ENCODE results near the gene SLC26A11.
"Not testable (repeated sequence)": the region's sequence is repeated elsewhere in the genome, so short reads cannot be mapped to it uniquely, and the experiment has no call there.

The SLC26A11 gene

DNA sequence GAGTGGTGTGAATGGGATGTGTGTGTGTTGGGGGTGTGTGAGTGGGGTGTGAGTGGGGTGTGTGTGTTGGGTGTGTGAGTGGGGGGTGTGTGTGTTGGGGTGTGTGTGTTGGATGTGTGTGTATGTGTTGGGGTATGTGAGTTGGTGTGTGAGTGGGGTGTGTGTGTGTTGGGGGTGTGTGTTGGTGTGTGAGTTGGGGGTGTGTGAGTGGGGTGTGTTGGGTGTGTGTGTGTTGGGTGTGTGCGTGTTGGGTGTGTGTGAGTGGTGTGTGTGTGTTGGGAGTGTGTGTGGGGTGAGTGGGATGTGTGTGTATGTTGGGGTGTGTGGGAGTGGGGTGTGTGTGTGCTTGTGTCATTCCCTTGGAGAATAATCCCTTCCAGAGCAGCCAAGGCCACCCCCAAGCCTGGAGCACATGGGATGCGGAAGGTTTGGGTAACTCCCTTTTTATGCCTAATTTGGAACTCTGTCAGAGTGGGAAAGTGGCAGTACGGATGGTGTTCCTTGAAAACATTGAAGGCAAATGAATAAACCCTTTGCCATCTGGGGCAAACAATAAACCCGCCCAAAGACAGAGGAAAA is 54.7 kb downstream of the SLC26A11 start:
- 100% methylated on average over 1 of the region's 4 CpGs for WGBS (ENCODE audit: extremely low coverage, insufficient coverage, insufficient read length)
- no peak overlapping the region for H2AK5ac ChIP-seq (ENCODE audit: low read length)
- H2BK5ac ChIP-seq (ENCODE audit: low read depth, low read length, poor library complexity): no peak overlapping the region
- no peak overlapping the region for H2BK120ac ChIP-seq (ENCODE audit: insufficient read depth, low read length, poor library complexity)
- H3K79me2 ChIP-seq (ENCODE audit: control insufficient read depth, insufficient read depth, low read length, poor library complexity): no peaks in the 10 kb centered on the region
- no peak overlapping the region for H4K8ac ChIP-seq (ENCODE audit: low read depth, low read length)
- no peak overlapping the region for H3K14ac ChIP-seq (ENCODE audit: low read length)
- no peaks in the 10 kb centered on the region for H3K9me3 ChIP-seq (ENCODE audit: insufficient read depth, low read depth, low read length)
- peaks cover 11% of the 10 kb centered on the region in 2 experiments for H3K36me3 ChIP-seq (ENCODE audit: control insufficient read depth in 1 of 2, insufficient read depth in 2 of 2, low read length in 2 of 2)
- no peak overlapping the region for H2BK12ac ChIP-seq (ENCODE audit: low read length)
- H3K4ac ChIP-seq (ENCODE audit: low read depth, low read length): no peak overlapping the region
- no peak overlapping the region for H4K12ac ChIP-seq (ENCODE audit: low read depth, low read length)
- H4K91ac ChIP-seq (ENCODE audit: low read depth, low read length): no peak overlapping the region
- H3K27ac ChIP-seq (ENCODE audit: low read depth, low read length): no peak overlapping the region
- H2AFZ ChIP-seq (ENCODE audit: insufficient read depth, low read length, poor library complexity): no peak overlapping the region
- DNase-seq: no peak
- no peaks in the 10 kb centered on the region for H3K4me1 ChIP-seq (ENCODE audit: control insufficient read depth in 1 of 2, insufficient read depth in 2 of 2, low read length in 2 of 2)
- H3K4me2 ChIP-seq (ENCODE audit: low read length): no peak overlapping the region
- peak overlapping the region; percentile 27 for H3K18ac ChIP-seq (ENCODE audit: low read length)
- no peak overlapping the region for H3K23ac ChIP-seq (ENCODE audit: low read length)
- H3K4me3 ChIP-seq (ENCODE audit: low read depth, low read length): no peak overlapping the region
- H3K9ac ChIP-seq (ENCODE audit: low read length): no peak overlapping the region
- no peaks in the 10 kb centered on the region for H3K27me3 ChIP-seq (ENCODE audit: insufficient read depth, low read length)
- no peaks in the 10 kb centered on the region for H3K79me1 ChIP-seq (ENCODE audit: low read length)

DNA sequence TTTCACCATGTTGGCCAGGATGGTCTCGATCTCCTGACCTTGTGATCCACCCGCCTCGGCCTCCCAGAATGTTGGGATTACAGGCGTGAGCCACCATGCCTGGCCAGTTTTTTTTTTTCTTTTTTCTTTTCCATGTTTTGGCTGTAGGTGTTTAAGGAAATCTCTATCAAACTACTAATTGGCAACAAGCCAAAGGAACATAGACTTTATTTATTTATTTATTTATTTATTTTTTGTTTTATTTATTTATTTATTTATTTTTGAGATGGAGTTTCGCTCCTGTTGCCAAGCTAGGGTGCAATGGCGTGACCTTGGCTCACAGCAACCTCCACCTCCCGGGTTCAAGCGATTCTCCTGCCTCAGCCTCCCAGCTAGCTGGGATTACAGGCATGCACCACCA is 55.6 kb downstream of the SLC26A11 start:
- H3K4me3 ChIP-seq (ENCODE audit: low read depth, low read length); H3K27me3 ChIP-seq (ENCODE audit: insufficient read depth, low read length); H3K79me2 ChIP-seq (ENCODE audit: control insufficient read depth, insufficient read depth, low read length, poor library complexity); H3K4ac ChIP-seq (ENCODE audit: low read depth, low read length); H4K8ac ChIP-seq (ENCODE audit: low read depth, low read length); H4K91ac ChIP-seq (ENCODE audit: low read depth, low read length); H2BK12ac ChIP-seq (ENCODE audit: low read length); H2BK5ac ChIP-seq (ENCODE audit: low read depth, low read length, poor library complexity); H3K18ac ChIP-seq (ENCODE audit: low read length); H3K4me1 ChIP-seq (ENCODE audit: control insufficient read depth in 1 of 2, insufficient read depth in 2 of 2, low read length in 2 of 2); H3K9me3 ChIP-seq (ENCODE audit: insufficient read depth, low read depth, low read length); H3K23ac ChIP-seq (ENCODE audit: low read length); H2AK5ac ChIP-seq (ENCODE audit: low read length); H2AFZ ChIP-seq (ENCODE audit: insufficient read depth, low read length, poor library complexity); H3K14ac ChIP-seq (ENCODE audit: low read length); H3K4me2 ChIP-seq (ENCODE audit: low read length); H3K9ac ChIP-seq (ENCODE audit: low read length); H3K27ac ChIP-seq (ENCODE audit: low read depth, low read length); H2BK120ac ChIP-seq (ENCODE audit: insufficient read depth, low read length, poor library complexity); H3K79me1 ChIP-seq (ENCODE audit: low read length); DNase-seq; H4K12ac ChIP-seq (ENCODE audit: low read depth, low read length): not testable (repeated sequence)
- WGBS (ENCODE audit: extremely low coverage, insufficient coverage, insufficient read length): no CpG with 5 or more reads among the region's 8 CpGs
- H3K36me3 ChIP-seq (ENCODE audit: control insufficient read depth in 1 of 2, insufficient read depth in 2 of 2, low read length in 2 of 2): peaks cover 13% of the 10 kb centered on the region in 2 experiments

DNA sequence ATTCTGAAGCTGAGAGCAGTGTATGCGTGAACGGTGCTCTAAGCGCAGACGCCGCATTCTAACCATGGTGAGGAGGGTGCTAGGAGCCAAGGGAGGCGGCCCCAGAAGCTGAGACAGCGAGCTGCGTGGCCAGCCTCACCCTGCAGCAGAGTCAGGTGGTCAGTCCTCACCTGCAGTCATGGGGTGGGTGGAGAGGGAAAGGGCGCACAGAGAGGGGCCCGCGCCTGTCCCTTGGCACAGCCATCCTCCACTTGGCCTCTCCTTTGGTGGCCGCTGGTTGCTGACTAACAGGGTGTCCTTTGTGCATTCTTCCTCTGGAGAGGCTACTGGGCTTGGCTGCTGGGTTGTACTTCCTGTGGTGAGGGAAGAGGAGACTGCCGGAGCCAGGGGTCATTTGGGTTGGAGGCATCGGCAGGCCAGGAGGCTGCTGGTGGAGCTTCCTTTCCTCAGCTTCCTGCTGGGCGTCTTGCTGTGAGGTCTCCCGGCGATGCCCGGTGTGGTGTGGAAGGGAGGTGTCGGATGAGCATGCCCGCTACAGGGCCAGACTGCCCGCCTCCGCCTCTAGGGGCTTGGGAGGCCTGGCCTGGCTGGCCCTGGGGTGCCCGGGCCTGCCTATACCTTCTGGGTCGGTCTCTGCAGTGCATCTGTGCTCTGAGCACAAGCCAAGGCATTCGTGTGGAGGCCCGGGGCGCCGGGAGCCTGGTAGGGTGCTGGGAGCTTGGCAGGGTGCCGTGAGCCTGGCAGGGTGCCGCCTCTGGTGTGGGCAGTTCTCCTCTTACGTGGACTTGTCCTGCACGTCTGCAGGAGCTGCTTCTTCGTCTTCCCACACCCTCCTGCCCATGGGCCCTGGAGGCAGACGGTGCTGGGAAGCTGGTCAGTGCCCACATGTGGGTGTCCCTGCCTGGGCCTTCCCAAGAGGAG is 57.8 kb downstream of the SLC26A11 start:
- Histone ChIP-seq H3K14ac (ENCODE audit: low read length) (no peak overlapping the region), H2BK5ac (ENCODE audit: low read depth, low read length, poor library complexity) (no peak overlapping the region), H3K9me3 (ENCODE audit: insufficient read depth, low read depth, low read length) (peaks cover 2% of the 10 kb centered on the region), H3K79me2 (ENCODE audit: control insufficient read depth, insufficient read depth, low read length, poor library complexity) (no peaks in the 10 kb centered on the region), H2BK12ac (ENCODE audit: low read length) (no peak overlapping the region), H2BK120ac (ENCODE audit: insufficient read depth, low read length, poor library complexity) (no peak overlapping the region), H4K12ac (ENCODE audit: low read depth, low read length) (no peak overlapping the region), H3K9ac (ENCODE audit: low read length) (no peak overlapping the region), H3K4me1 (ENCODE audit: control insufficient read depth in 1 of 2, insufficient read depth in 2 of 2, low read length in 2 of 2) (no peaks in the 10 kb centered on the region), H4K8ac (ENCODE audit: low read depth, low read length) (no peak overlapping the region), H3K27ac (ENCODE audit: low read depth, low read length) (no peak overlapping the region), H3K79me1 (ENCODE audit: low read length) (no peaks in the 10 kb centered on the region), H3K23ac (ENCODE audit: low read length) (no peak overlapping the region), H4K91ac (ENCODE audit: low read depth, low read length) (no peak overlapping the region), H3K4ac (ENCODE audit: low read depth, low read length) (no peak overlapping the region), H2AFZ (ENCODE audit: insufficient read depth, low read length, poor library complexity) (no peak overlapping the region), H2AK5ac (ENCODE audit: low read length) (no peak overlapping the region), H3K4me3 (ENCODE audit: low read depth, low read length) (no peak overlapping the region), H3K4me2 (ENCODE audit: low read length) (no peak overlapping the region), H3K27me3 (ENCODE audit: insufficient read depth, low read length) (no peaks in the 10 kb centered on the region), H3K36me3 (ENCODE audit: control insufficient read depth in 1 of 2, insufficient read depth in 2 of 2, low read length in 2 of 2) (peaks cover 14 to 20% of the 10 kb centered on the region in 2 experiments), H3K18ac (ENCODE audit: low read length) (no peak overlapping the region)
- WGBS (ENCODE audit: extremely low coverage, insufficient coverage, insufficient read length): no CpG with 5 or more reads among the region's 34 CpGs
- no peak for DNase-seq

DNA sequence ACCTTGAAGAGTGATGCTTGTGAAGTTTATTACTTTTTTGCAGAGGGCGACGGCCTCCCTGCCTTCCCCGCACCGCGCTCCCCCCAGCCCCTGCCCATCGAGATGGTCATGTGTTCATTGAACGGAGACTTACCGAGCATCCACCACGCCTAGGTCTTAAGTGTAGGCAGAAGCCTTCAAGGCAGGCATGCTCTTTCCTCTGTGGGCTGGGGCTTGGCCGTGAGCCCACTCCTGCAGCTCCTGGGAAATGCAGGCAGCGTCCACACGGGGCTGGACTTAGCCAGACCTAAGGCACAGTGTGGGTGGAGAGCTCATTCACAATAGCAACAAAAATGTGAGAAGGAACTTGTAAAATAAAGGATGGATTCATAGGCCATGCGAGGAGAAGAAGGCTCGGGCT is 59.7 kb downstream of the SLC26A11 start:
- H3K23ac ChIP-seq (ENCODE audit: low read length): no peak overlapping the region
- no peak overlapping the region for H2BK5ac ChIP-seq (ENCODE audit: low read depth, low read length, poor library complexity)
- no peak overlapping the region for H2AFZ ChIP-seq (ENCODE audit: insufficient read depth, low read length, poor library complexity)
- no peak overlapping the region for H4K12ac ChIP-seq (ENCODE audit: low read depth, low read length)
- H2BK12ac ChIP-seq (ENCODE audit: low read length): no peak overlapping the region
- H3K4me2 ChIP-seq (ENCODE audit: low read length): no peak overlapping the region
- no peaks in the 10 kb centered on the region for H3K79me1 ChIP-seq (ENCODE audit: low read length)
- H3K27ac ChIP-seq (ENCODE audit: low read depth, low read length): no peak overlapping the region
- no peak overlapping the region for H3K18ac ChIP-seq (ENCODE audit: low read length)
- no peak for DNase-seq
- H3K4me1 ChIP-seq (ENCODE audit: control insufficient read depth in 1 of 2, insufficient read depth in 2 of 2, low read length in 2 of 2): no peaks in the 10 kb centered on the region
- no peak overlapping the region for H3K14ac ChIP-seq (ENCODE audit: low read length)
- no peaks in the 10 kb centered on the region for H3K79me2 ChIP-seq (ENCODE audit: control insufficient read depth, insufficient read depth, low read length, poor library complexity)
- peaks cover 2% of the 10 kb centered on the region for H3K9me3 ChIP-seq (ENCODE audit: insufficient read depth, low read depth, low read length)
- no peak overlapping the region for H3K9ac ChIP-seq (ENCODE audit: low read length)
- no peak overlapping the region for H2BK120ac ChIP-seq (ENCODE audit: insufficient read depth, low read length, poor library complexity)
- no peak overlapping the region for H2AK5ac ChIP-seq (ENCODE audit: low read length)
- no CpG with 5 or more reads among the region's 14 CpGs for WGBS (ENCODE audit: extremely low coverage, insufficient coverage, insufficient read length)
- H4K8ac ChIP-seq (ENCODE audit: low read depth, low read length): no peak overlapping the region
- H3K36me3 ChIP-seq (ENCODE audit: control insufficient read depth in 1 of 2, insufficient read depth in 2 of 2, low read length in 2 of 2): peaks cover 12 to 15% of the 10 kb centered on the region in 2 experiments
- H3K4me3 ChIP-seq (ENCODE audit: low read depth, low read length): no peak overlapping the region
- H3K27me3 ChIP-seq (ENCODE audit: insufficient read depth, low read length): no peaks in the 10 kb centered on the region
- H3K4ac ChIP-seq (ENCODE audit: low read depth, low read length): no peak overlapping the region
- H4K91ac ChIP-seq (ENCODE audit: low read depth, low read length): no peak overlapping the region
